ENCODE measurements around the gene CALCOCO1.
A peak's percentile ranks its signal among the peaks of the same experiment; 100 is the strongest.

The CALCOCO1 gene

GRCh38 chr12:53664936-53665335 lies 62.3 kb downstream of the CALCOCO1 start:
- H3K36me3 ChIP-seq (ENCODE audit: insufficient read depth, low read length) = peaks cover 29% of the 10 kb centered on the region
- H3K79me2 ChIP-seq (ENCODE audit: control insufficient read depth, insufficient read depth, low read length, unreplicated experiment) = peaks cover 9% of the 10 kb centered on the region
- no peak overlapping the region for H3K27ac ChIP-seq (ENCODE audit: low read depth, low read length)
- H3K4me3 ChIP-seq (ENCODE audit: low read depth, low read length) = no peak overlapping the region
- H2AFZ ChIP-seq (ENCODE audit: low read length, unreplicated experiment) = no peak overlapping the region
- no peaks in the 10 kb centered on the region for H3K27me3 ChIP-seq (ENCODE audit: insufficient read depth, low read length)
- peaks cover 5% of the 10 kb centered on the region for H3K4me1 ChIP-seq (ENCODE audit: control insufficient read depth, insufficient read depth, low read length, unreplicated experiment)

- no peak overlapping the region for H2AFZ ChIP-seq (ENCODE audit: low read length, unreplicated experiment)
- H3K4me3 ChIP-seq (ENCODE audit: low read depth, low read length) = no peak overlapping the region
- peaks cover 2% of the 10 kb centered on the region for H3K79me2 ChIP-seq (ENCODE audit: control insufficient read depth, insufficient read depth, low read length, unreplicated experiment)
- peaks cover 23% of the 10 kb centered on the region for H3K36me3 ChIP-seq (ENCODE audit: insufficient read depth, low read length)
- H3K27ac ChIP-seq (ENCODE audit: low read depth, low read length) = no peak overlapping the region
- peaks cover 12% of the 10 kb centered on the region for H3K4me1 ChIP-seq (ENCODE audit: control insufficient read depth, insufficient read depth, low read length, unreplicated experiment)
- H3K27me3 ChIP-seq (ENCODE audit: insufficient read depth, low read length) = no peaks in the 10 kb centered on the region
These were observed 63.1 kb downstream of the CALCOCO1 start for GRCh38 chr12:53664191-53664590.

GRCh38 chr12:53660041-53660440 lies 67.2 kb downstream of the CALCOCO1 start:
- Histone ChIP-seq H3K27ac (ENCODE audit: low read depth, low read length) (peak overlapping the region; percentile 65), H3K79me2 (ENCODE audit: control insufficient read depth, insufficient read depth, low read length, unreplicated experiment) (no peaks in the 10 kb centered on the region), H3K27me3 (ENCODE audit: insufficient read depth, low read length) (no peaks in the 10 kb centered on the region), H3K4me1 (ENCODE audit: control insufficient read depth, insufficient read depth, low read length, unreplicated experiment) (peaks cover 22% of the 10 kb centered on the region), H3K4me3 (ENCODE audit: low read depth, low read length) (no peak overlapping the region), H2AFZ (ENCODE audit: low read length, unreplicated experiment) (no peak overlapping the region), H3K36me3 (ENCODE audit: insufficient read depth, low read length) (peaks cover 4% of the 10 kb centered on the region; the same call in 1 of the 2 replicates)

GRCh38 chr12:53659571-53659981 lies 67.7 kb downstream of the CALCOCO1 start:
- H3K79me2 ChIP-seq (ENCODE audit: control insufficient read depth, insufficient read depth, low read length, unreplicated experiment) = no peaks in the 10 kb centered on the region
- H3K36me3 ChIP-seq (ENCODE audit: insufficient read depth, low read length) = 0 out of 2 replicates have a peak, but pooled peaks cover 4% of the 10 kb centered on the region
- no peaks in the 10 kb centered on the region for H3K27me3 ChIP-seq (ENCODE audit: insufficient read depth, low read length)
- H3K4me1 ChIP-seq (ENCODE audit: control insufficient read depth, insufficient read depth, low read length, unreplicated experiment) = peaks cover 22% of the 10 kb centered on the region
- no peak overlapping the region for H2AFZ ChIP-seq (ENCODE audit: low read length, unreplicated experiment)
- H3K4me3 ChIP-seq (ENCODE audit: low read depth, low read length) = peak overlapping the region; percentile 4; the same call in 1 of the 2 replicates
- H3K27ac ChIP-seq (ENCODE audit: low read depth, low read length) = peak overlapping the region; percentile 65

GRCh38 chr12:53659011-53659551 lies 68.2 kb downstream of the CALCOCO1 start:
- Histone ChIP-seq H3K4me3 (ENCODE audit: low read depth, low read length) (peak overlapping the region; percentile 4; the same call in 1 of the 2 replicates), H3K79me2 (ENCODE audit: control insufficient read depth, insufficient read depth, low read length, unreplicated experiment) (no peaks in the 10 kb centered on the region), H3K27ac (ENCODE audit: low read depth, low read length) (peak overlapping the region; percentile 65), H3K36me3 (ENCODE audit: insufficient read depth, low read length) (0 out of 2 replicates have a peak, but pooled peaks cover 4% of the 10 kb centered on the region), H2AFZ (ENCODE audit: low read length, unreplicated experiment) (peak overlapping the region; percentile 35), H3K27me3 (ENCODE audit: insufficient read depth, low read length) (no peaks in the 10 kb centered on the region), H3K4me1 (ENCODE audit: control insufficient read depth, insufficient read depth, low read length, unreplicated experiment) (peaks cover 22% of the 10 kb centered on the region)
